K562 (cell line): ENCODE measurements around the gene CUX1. TPM values are rescaled to one million over a fixed set of nuclear protein-coding genes. Genes with fewer than 3 reads are reported as not detected.

Experiments used
- CREB3L1 ChIP-seq: fragments of 450-650 bp; IDR thresholded peaks from 2 replicates; pipeline ENCODE4 v1.6.1; 2014; ENCODE audit warnings: low read depth, mild to moderate bottlenecking, moderate library complexity, borderline replicate concordance
- ERF ChIP-seq: fragments of 450-650 bp; formaldehyde crosslinking; IDR thresholded peaks from 2 replicates; pipeline ENCODE4 v1.4.0; 2020; ENCODE audit warnings: mild to moderate bottlenecking, mixed read lengths
- HMBOX1 ChIP-seq: sonication (generic); IDR thresholded peaks from 2 replicates; pipeline ENCODE4 v1.6.1; 2016
- KDM4B ChIP-seq, 2 experiments: fragments of 450-650 bp in 1 of 2; sonication (generic) in 1 of 2; IDR thresholded peaks; 2 replicates each; pipeline ENCODE4 v1.6.1; 2016 to 2017; ENCODE audit warnings: borderline replicate concordance in 2 of 2, antibody characterized with exemption in 1 of 2, low read depth in 1 of 2, mild to moderate bottlenecking in 1 of 2
- KLF13 ChIP-seq: fragments of 450-650 bp; IDR thresholded peaks from 2 replicates; pipeline ENCODE4 v1.6.1; 2016; ENCODE audit warnings: missing genetic modification characterization, low read depth, mild to moderate bottlenecking, missing compliant biosample characterization, moderate library complexity, borderline replicate concordance
- MCM7 ChIP-seq, 2 experiments: fragments of 450-650 bp; IDR thresholded peaks; 2 replicates each; pipeline ENCODE4 v1.6.1; 2016 to 2018
- NR2C2 ChIP-seq, 2 experiments: fragments of 200-800 bp in 1 of 2; sonication (Bioruptor generic) in 1 of 2; sonication (generic) in 1 of 2; formaldehyde crosslinking in 1 of 2; IDR thresholded peaks; 2 replicates each; pipeline versions ENCODE4 v1.6.1 to v1.8.0; 2016 to 2022; ENCODE audit warnings: mild to moderate bottlenecking in 1 of 2, missing compliant biosample characterization in 1 of 2, missing genetic modification characterization in 1 of 2, missing genetic modification reagents in 1 of 2
- OTX1 ChIP-seq: fragments of 450-650 bp; formaldehyde crosslinking; IDR thresholded peaks from 2 replicates; pipeline ENCODE4 v1.4.0; 2022; ENCODE audit warnings: mild to moderate bottlenecking
- POLR2A ChIP-seq: fragments of 450-650 bp; conservative IDR thresholded peaks from 2 replicates; pipeline ENCODE4 v1.6.1; 2016
- ZNF175 ChIP-seq: fragments of 200-800 bp; sonication (Bioruptor generic); IDR thresholded peaks from 2 replicates; pipeline ENCODE4 v1.6.1; 2016; ENCODE audit warnings: low read depth, mild to moderate bottlenecking, missing genetic modification characterization, missing compliant biosample characterization
- ZNF263 ChIP-seq: sonication (generic); formaldehyde crosslinking; IDR thresholded peaks from 2 replicates; pipeline ENCODE4 v1.8.0; 2022; ENCODE audit warnings: mild to moderate bottlenecking, missing genetic modification reagents, borderline replicate concordance
- ZNF407 ChIP-seq: fragments of 450-650 bp; IDR thresholded peaks from 2 replicates; pipeline ENCODE4 v1.6.1; 2016; ENCODE audit warnings: low read depth
- ZNF644 ChIP-seq: fragments of 200-800 bp; sonication (Bioruptor generic); IDR thresholded peaks from 2 replicates; pipeline ENCODE4 v1.6.1; 2016; ENCODE audit warnings: low read depth, missing genetic modification characterization, missing compliant biosample characterization
- ZNF780A ChIP-seq: fragments of 250-450 bp; sonication (Bioruptor Pico); IDR thresholded peaks from 2 replicates; pipeline ENCODE4 v1.5.0; 2021; ENCODE audit warnings: mild to moderate bottlenecking
- polyA plus RNA-seq, 8 experiments: library from polyadenylated mRNA; depleted of rRNA in 4 of 8; stranded (reverse) in 5 of 8; unstranded in 3 of 8; fragments of >200 nt; fragmentation: Nextera tagmentation in 2 of 8; fragmentation: Illumina TruSeq in 1 of 8; extraction: Ambion mirVana in 2 of 8; extraction: Trizol in 1 of 8; gene quantifications; 2 replicates each; pipeline versions ENCODE4 v1.2.1 to v1.2.3, GENCODE V29; 2011 to 2014; ENCODE audit warnings: inconsistent platforms in 1 of 8, missing spikeins in 1 of 8
- total RNA-seq, 7 experiments: library from RNA; depleted of rRNA in 6 of 7; stranded (reverse); fragments of >200 nt in 6 of 7; fragmentation: Illumina TruSeq in 2 of 7; extraction: Trizol in 2 of 7; gene quantifications; 2 replicates each; pipeline versions ENCODE4 v1.2.1 to v1.2.3, GENCODE V29; 2011 to 2021; ENCODE audit warnings: low replicate concordance in 1 of 7

CUX1 gene
- total and polyA plus RNA-seq, 9 of the 15 experiments (the other 6 are each of a cell fraction or from before 2014, with no cell fraction given), result 3.6 to 55.3 (median 25.2) TPM

- TF ChIP-seq NR2C2 (CRISPR knock-in tag; IDR thresholded peaks at IDR 0.05), result peak; percentile 73
- peak; percentile 94 for TF ChIP-seq NR2C2 (tag; IDR thresholded peaks at IDR 0.05)
- TF ChIP-seq OTX1 (CRISPR knock-in tag), result no peak
- no peak for TF ChIP-seq KDM4B (IDR thresholded peaks at IDR 0.05; ENCODE audit: borderline replicate concordance in 2 of 2, low read depth in 1 of 2)
- 0 out of 2 replicates have a peak, but pooled peaks have one; percentile 16 for TF ChIP-seq ZNF644 (tag)
- TF ChIP-seq KLF13 (tag), result no peak; the same call in 1 of the 2 replicates
- no peak for TF ChIP-seq ZNF780A
- TF ChIP-seq ZNF175 (CRISPR knock-in tag), result peak; percentile 62
- no peak for TF ChIP-seq CREB3L1
- peak; percentile 59; the same call in 1 of the 2 replicates for TF ChIP-seq HMBOX1
- no peak for TF ChIP-seq MCM7 (IDR thresholded peaks at IDR 0.05)
- TF ChIP-seq ERF, result no peak
- no peak for TF ChIP-seq ZNF407
- TF ChIP-seq ZNF263, result peak; percentile 89
- TF ChIP-seq POLR2A, result peak; percentile 74
Observed at GRCh38 chr7:101902680-101903514, 85.5 kb downstream of the CUX1 start (continued).
